ENCODE measurements around the gene PITPNM3. TPM values are rescaled to one million over a fixed set of nuclear protein-coding genes. Genes with fewer than 3 reads are reported as not detected.

The PITPNM3 gene
- total RNA-seq, 1 experiment from 2014 or later = 0.89 TPM

DNA sequence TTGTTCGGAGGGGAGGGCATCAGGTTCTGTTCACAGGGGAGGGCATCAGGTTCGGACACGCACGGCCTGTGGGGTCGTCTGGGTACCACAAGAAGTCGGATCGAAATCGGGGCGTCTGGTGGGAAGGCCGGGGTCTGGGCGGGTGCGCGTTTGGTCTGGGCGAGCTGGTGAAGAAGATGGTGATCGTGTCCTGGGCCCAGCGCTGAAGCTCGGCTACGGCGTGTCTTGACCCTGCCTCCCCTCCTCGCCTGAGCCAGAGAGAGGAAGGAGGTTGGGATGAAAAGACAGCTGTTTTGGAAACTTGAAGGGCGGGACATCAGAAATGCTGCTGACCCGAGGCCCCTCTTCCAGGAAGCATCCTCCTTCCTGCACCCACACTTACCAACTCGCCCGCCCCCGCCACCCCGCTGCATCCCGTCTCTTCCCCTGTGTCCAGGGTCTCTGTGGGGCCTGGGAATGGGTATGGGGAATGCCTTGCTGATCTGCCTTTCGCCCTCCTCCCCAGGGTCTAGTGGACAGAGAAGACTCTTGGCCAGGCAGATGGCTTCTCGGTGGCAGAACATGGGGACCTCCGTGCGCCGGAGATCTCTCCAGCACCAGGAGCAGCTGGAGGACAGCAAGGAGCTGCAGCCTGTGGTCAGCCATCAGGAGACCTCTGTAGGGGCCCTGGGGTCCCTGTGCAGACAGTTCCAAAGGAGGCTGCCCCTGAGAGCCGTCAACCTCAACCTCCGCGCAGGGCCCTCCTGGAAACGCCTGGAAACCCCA, 111.6 kb downstream of the PITPNM3 start:
- DNase-seq (ENCODE audit: low read depth) = no peak

DNA sequence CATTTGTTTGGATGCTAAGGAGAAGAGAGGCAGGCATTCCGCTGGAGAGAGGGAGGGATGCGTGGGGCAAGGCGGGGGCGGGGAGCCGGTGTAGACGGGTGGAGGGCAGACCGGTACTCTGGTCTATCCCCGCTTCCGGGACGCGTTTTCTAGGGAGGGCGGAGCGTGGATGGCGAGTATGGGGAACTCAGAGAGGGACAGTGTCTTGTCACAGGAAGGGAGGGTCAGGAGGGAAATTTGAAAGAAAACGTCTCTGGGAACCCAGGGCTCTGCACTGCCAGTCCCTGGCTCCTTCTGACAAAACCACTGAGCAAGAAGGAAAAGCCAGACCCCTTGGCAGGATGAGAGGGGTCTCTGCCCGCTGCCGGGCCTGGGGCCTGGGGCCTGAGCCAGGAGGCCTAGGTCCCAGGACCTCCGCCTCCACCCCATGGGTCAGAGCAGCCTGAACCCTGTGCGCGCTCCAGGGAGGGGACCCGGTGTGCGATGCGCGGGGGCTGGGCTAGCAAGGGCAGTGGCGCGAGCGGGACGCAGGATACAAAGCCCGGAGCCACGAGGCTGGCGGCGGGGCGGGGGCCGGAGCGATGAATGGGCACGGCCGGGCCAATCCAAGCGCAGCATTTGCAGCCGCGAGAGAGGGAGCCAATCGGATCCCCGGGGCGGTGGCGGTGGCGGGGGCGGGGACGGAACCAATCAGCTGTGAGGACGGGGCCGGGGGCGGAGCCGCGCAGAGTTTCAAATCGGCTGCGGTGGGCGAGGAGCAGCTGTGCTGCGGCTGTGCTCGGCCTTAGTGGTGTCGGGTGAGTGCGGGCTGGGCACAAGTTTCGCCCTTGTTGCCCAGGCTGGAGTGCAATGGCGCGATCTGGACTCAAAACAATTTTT, 112.4 kb downstream of the PITPNM3 start, which contains the start of gene PIMREG:
Gene PIMREG, plus strand, starts transcription at position 764 of the 879 bp plus-strand sequence. CDS start 656 bp downstream, outside the sequence.
- peak; percentile 94 for DNase-seq (ENCODE audit: low read depth)

DNA sequence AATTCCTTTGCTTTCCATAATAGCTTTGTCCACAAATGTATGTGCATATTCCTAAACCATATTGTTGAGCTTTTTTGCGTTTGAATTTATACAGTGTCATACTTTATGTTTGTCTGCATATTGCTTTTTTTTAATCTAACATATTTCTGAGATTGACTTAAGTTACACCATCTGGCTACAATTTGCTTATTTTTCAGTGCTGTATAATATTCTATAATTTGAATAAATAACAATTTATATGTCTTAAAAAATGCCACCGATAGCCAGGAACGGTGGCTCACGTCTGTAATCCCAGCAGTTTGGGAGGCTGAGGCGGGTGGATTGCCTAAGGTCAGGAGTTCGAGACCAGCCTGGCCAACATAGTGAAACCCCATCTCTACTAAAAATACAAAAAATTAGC, 113.6 kb downstream of the PITPNM3 start:
- DNase-seq (ENCODE audit: low read depth) = no peak

DNA sequence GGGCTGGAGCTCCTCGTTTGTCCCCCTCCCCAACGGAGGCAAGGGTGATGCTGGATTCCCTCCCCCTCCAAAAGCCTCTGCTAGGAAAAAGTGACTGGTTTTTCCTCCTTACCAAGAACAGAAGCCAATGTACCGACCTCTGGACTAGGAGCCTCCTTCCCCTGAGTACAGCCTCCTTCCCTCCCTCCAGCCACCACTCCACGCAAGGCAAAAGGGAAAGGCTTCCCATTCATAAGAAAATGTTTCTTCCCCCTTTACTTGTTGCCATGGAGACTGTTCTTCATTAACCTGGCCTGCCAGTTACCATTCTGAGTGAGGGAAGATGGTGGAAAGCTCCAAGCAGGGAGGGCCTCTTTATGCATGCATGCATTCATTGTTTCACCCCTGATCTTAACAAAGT, 116.4 kb downstream of the PITPNM3 start:
- no peak for DNase-seq (ENCODE audit: low read depth)

DNA sequence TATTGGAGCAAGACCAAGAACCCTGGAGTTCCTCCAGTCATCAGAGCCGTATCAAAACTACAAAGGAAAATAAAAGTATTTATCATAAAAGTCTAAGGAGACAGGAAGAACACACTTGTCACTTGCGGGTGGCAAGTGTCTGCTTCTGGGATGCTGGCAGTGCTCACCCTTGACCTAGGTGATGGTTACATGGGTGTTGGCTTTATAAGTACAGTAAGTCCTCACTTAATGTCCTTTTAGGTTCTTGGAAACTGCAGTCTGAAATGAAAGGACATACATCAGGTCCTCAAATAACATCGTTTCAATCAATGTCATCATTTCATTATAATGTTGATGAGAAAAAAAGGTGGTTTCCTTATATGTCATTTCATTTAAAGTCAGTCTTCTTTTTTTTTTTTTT, 118.4 kb downstream of the PITPNM3 start:
- no peak for DNase-seq (ENCODE audit: low read depth)

DNA sequence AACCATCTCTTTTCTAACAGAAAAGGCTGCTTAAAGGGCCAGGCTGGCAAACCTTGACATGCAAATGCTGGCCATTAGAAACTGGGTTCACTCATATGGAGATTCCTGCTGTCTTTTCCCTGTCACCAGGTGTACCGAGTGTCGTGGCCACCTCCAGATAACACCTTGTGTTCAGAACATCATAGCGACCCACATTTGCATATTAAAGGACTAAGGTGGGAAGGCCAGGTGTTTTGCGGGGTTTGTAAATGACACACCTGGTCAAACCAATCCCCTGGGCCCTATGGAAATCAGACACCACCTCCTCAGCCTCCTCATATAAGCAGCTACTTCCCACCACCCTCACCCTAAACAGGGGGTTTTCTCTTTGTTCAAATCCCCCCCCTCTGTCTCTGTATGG, 118.9 kb downstream of the PITPNM3 start:
- DNase-seq (ENCODE audit: low read depth) = no peak

DNA sequence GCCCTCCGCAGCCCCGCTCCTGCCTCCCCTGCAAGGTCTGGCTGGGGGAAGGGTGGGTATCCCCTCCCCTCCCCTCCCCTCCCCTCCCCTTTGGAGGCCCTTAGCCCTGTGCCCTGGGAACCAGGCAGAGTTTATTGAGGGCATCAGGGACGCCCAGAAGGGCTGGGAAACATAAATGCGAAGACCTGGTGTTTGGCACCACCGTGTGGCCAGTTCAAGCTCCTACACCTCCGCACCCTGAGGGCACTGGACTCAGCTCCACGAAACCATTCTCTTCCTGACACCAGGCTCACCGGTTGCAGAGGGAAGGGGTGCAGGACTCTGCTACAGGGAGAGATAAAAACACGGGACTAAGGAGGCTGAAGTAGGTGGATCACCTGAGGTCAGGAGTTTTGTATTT, 120.4 kb downstream of the PITPNM3 start:
- peak; percentile 62 for DNase-seq (ENCODE audit: low read depth)

DNA sequence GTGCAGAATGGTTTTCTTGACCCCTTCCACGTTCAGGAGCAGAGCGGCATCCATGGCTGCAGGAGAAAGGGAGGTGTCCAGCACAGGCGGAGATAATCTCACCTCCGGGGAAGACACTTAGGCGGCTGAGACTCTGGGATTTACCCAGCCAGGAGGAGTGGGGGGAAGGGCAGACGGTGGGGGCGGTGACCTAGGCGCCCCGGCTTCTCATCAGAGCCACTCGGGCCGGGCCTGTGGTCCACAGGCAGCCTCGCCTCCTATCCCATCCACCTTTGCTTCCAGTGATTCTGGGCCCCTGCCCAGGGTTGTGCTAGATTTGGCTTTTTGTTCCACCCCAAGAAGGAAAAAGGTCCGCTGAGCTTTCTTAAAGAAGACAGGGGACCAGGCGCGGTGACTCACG, 121.3 kb downstream of the PITPNM3 start, which contains the start of gene AIPL1:
Gene AIPL1, minus strand, starts transcription at position 71 of the 400 bp plus-strand sequence. Its CDS starts 17 bp downstream, at position 54.
- no peak for DNase-seq (ENCODE audit: low read depth)

DNA sequence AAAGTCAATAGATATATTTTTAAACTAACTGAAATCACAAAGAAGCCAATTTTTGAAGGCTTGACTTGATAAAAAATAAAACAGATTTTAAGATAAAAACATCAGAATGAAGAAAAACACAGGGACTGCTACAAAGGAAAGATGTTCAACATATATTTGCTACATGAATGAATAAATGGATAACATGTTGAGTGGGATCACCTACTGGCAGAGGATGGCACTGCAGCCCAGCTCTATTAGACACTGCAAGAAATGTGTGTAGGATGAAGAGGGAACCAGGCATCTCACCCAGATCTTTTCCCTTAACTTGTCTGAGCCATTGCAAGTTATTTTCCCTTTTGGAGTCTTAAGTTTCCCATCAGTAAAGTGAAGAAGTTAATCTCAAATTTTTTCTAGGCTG, 125.6 kb downstream of the PITPNM3 start:
- DNase-seq (ENCODE audit: low read depth) = no peak

DNA sequence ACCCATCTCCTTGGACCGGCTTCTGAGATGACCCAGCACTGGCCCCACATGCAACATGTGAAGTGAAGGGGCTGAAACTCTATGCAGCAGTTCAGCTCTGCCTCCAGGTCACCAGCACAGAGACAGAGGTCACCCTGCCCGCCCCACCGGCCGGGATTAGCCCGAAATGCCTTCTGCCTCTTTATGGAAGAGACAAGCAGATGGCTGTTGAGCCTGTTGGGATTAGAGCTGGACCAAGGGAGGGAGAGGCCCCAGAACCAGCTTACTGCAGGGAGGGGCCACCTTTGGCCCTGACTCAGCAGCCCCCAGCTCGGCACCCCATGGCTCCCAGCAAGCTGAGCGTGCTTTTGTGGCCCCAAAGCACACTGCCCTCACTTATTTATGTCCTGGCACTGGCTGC, 127.1 kb downstream of the PITPNM3 start:
- no peak for DNase-seq (ENCODE audit: low read depth)

DNA sequence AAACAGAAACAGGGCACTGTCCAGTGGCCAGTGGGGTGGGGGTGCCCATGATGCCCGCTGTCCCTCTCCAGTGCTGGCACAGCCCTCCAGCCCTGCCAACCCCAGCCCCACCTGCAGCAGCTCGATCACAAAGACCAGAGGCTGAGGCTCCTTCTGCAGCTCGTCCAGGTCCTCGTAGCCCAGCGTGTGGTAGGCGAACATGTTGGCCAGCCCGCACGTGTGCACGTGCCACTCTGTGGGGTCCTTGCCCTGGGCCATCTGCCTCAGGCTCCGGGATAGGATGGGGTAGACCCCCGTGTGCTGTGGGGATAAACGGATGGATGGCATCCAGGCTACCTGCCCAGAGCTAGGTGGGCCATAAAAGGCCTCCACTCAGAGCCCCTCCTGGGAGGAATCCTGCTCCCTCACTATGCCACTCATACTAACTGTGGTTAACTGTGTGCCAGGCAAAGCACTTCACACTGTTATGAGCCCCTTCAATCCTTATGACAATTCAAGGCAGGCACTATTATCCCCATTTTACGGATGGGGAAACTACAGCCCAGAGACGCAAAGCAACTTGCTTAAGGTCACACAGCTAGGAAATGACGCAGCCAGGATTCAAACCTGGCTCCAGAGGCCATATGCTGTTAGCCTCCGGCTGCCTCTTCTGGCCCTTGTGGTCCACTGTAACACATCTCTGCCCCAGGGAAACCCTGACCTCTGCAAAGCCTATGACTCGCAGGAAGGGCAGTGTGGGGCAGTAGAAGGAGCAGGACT, 128.0 kb downstream of the PITPNM3 start:
- peak; percentile 16 for DNase-seq (ENCODE audit: low read depth)

DNA sequence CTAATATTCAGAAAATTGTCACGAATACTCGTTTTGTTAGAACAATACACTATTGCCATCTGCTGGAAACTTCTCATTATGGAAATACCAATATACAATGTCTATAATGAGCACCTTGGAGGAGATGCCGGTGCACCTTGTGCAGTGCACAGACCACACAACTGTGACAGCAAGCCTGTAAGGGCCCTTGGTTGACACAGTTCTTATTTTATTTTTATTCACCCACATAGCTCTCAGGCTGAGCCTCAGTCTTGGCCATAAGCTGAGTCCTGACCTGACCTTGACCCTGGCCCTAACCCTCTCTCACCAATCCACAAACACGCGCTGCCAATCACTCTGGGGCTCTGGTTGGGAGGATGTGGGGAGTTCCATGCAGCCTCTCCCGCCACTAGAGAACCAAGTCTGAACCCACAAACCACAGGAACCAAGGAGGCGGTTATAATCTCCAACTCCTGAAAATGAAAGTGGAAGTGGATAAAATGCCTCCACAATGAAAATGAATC, 129.0 kb downstream of the PITPNM3 start:
- DNase-seq (ENCODE audit: low read depth) = peak; percentile 74

DNA sequence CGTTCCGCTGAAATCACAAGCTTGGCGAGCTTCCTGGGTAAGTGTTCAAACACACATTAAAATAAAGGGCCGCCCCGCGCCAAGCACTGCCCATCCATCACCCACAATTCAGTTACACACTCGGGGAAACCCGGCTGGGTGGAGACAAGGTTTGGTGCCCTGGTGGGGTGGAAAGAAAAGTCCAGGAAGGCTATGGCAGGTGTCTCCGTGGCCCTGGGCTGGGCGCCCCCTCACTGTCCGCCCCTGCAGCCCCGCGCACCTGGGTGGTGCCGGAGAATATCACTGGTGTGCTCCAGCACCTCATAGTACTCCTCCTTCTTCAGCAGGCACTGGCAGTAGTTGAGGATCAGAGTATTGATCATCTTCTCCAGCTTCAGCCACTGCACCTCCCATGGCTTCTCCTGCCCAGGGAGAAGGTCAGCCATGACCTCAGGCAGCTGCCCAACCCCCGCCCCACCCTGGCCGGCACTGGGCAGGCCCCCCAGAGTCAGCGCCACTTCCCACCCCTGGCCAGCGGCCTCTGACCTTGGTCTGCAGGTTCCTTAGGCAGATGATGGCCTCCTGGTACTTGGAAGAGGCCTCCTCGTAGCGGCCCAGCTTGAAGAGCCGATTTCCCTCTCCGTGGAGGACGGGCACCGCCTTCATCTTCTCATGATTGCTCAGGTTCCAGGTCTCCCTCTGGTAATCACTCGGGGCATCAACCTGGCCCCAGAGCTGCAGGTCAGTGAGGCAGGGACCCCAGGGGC, 129.8 kb downstream of the PITPNM3 start:
- DNase-seq (ENCODE audit: low read depth) = no peak

DNA sequence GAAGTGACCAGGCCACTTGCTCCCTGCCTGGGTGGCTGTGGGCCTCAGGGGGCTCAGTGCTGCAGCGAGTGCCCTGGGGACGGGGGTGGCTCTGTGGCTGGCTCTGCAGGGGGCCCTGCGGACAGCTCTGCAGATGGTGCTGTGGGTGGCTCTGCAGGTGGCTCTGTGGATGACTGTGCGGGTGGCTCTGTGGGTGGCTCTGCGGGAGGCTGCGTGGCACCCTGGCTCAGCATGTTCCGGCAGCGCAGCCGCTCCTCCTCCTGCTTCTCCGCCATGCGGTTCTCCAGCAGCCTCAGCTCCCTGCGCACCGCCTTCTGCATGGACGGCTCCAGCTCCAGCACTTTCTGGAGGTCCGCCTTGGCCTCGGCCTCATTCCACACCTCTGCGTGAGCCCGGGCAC, 130.9 kb downstream of the PITPNM3 start:
- DNase-seq (ENCODE audit: low read depth) = no peak

DNA sequence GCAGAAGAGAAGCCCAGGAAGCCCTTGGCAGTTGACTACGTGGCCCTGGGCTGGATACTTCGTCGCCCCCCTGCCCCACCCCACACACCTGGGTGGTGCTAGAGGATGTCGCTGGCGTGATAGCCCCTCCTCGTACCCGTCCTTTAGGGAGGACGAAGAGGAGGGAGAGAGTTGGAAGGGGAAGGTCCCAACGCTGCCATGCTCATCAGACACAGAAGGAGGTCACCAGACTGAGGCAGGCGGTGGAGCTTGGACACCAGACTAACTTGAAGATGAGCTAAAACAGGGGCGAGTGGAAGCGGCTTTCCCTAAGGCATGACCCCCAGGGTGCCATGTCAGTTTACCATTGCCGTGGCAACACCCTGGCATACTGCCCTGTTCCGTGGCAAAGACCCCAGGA, 132.4 kb downstream of the PITPNM3 start:
- no peak for DNase-seq (ENCODE audit: low read depth)

DNA sequence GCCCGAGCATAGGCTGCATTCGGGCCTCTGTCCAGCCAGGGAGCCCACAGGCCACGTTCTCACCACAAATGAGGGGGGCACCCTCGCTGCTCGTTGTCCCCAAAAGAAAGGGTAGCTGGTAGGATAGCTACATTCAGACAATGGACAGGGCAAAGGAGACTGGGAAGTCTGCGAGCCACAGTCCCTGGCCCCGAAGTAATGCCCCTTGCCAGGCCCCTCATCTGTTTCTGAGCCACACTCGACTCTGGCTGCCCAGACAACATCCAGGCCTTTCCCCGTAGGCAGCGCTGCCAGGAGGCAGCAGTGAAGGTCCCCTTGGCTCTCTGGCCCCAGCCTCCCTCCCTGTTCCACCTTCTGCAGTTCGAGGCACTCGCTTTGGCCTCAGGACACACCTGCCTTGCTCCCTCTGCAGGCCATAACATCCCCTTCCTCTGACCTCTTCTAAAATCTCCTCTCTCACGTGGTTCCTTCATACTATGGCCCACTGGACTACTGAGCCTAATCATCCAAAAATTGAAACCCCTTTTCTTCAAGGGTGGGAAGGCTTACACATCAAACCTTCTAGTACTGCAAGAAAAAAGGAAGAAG, 133.6 kb downstream of the PITPNM3 start:
- no peak for DNase-seq (ENCODE audit: low read depth)

DNA sequence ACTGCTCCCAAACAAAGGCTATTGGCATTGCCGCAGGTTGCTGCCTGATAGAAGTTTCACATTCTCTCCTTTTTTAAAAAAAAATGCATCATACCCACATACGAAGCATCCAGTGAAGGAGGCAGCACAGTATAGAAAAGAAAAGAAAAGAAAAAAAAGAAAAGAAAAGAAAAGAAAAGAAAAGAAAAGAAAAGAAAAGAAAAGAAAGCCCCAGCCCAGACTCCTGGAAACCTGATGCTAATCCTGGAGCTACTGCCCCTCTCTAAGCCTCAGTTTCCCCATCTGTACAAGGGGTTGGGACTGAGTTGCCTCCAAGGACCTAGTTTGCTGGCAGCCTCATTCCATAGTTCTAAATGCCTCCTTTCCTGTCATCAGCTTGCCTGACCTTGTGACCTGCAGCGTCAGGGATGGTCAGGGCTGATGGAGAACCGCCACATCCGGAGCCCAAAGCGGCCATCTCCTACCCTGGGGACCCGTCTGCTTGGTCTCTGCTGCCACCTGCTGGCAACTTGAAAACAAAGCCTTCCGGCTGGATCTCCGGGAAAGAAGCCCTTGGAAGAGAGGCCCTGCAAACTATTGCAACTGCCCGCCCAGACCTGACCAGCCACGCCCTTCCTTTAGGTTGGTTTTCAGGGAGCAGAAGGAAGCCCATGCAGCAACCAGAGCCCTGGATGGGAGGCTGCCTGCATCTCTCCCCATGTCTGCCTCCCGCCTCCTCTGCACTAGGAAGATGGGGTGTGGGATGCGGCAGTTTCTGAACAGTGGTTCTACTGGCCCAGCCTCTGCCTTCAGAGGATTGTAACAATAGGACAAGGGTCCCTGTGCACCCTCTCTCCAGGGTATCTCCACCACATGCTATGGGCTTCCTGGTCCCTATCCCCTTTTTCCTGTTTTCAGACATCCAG, 134.4 kb downstream of the PITPNM3 start:
- DNase-seq (ENCODE audit: low read depth) = peak; percentile 77

DNA sequence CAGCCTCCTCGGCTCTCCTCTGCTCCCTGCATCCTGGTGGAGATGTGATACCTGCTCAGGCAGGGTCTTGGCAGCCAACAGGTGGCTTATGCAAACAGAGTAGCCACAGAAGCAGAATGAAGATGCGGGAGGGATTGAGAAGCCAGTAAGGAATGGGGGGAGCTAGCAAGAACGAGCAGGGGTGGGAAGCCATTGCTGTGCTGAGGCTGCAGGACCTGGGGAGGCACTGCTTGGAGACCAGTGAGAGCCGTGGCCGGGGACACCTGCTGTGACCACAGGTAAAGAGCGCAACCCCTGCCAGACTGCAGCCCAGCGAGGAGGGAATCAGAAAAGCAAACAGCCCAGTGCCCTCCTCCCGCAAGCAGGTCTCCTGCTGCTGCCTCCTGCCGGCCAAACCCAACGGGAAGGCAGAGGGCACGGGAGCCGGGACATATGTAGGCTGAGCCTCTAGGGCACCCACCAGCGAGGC, 136.1 kb downstream of the PITPNM3 start:
- DNase-seq (ENCODE audit: low read depth) = no peak

DNA sequence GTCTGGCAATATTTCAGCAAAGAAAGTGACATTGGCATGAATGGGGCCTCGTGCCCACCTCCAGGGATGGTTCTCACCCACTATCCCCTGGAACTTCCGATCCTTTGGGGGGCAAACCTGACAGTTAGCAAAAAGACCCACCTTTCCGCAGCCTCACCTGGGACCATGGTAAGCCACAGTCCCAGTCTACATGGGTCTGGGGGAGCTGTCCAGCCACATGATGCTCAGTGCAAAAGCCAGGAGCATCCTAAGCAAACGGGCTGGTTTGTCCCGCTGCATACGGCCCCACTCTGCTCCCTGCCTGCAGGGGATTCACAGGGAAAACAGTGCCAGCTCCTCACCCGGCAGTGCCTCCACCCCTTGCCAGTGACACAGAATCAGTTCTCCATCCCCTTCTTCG, 140.7 kb downstream of the PITPNM3 start:
- no peak for DNase-seq (ENCODE audit: low read depth)

Data from M059J (cell line).